Germinal center (tissue), 1 donor: ENCODE measurements around the gene FAIM2.

Experiments
- DNase-seq: peaks from one replicate; pipeline ENCODE4 v3.0.0; 2012; ENCODE audit warnings: mixed read lengths, low spot score

The FAIM2 gene

DNA sequence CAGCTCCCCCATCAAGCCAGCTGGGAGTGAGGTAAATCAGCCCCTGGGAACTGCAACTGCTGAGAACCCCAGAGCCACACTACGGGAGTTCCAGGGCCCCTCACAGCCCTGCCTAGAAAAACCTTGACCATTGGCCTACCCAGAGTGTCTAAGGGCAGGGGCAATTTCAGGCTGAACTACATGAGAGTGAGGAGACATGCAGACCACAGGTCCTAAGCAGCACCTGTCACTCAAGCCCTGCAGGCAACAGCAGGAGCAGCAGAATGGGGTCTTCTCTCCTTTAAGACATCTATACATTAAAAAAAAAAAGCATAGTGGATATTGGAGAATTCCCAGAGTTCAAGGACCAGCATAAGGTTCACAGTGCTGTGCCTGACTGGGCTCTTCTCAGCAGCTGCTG lies 80.3 kb downstream of the FAIM2 start:
- no peak for DNase-seq

DNA sequence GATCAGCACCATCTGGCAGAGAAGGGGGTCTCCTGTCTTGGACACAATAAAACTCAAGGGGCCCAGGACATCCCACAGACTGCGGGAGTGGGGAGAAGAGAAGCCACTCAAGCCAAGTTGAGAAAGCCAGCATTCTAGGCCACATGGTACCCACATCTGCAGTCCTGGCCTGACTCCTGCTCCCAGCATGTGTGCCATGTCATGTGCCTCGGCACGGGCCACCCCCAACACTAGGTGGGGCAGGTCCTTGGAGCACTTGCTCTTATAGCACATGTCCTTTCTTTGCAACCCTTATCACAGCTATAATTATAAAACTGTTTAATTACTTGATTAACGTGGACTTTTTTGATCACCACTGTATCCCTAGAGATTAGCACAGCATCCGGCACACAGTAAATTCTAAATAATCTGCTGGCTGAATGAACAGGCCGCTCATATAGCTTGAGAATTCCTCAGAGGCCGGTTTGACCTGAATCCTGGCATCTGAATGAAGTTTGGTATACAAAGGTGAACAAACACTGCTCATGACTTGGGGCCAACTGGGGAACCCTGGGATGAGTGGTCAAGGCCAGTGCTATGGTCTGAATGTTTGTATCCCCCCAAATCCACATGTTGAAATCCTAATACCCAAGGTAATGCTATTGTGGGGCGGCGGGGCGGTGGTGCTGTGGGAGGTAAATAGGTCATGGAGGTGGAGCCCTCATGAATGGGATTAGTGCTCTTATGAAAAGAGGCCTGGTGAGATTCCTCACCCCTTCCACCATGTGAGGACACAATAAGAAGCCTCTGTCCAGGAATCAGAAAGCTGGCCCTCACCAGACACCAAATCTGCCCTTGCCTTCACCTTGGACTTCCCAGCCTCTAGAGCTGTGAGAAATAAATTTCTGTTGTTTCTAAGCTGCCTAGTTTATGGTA lies 82.1 kb downstream of the FAIM2 start:
- no peak for DNase-seq

DNA sequence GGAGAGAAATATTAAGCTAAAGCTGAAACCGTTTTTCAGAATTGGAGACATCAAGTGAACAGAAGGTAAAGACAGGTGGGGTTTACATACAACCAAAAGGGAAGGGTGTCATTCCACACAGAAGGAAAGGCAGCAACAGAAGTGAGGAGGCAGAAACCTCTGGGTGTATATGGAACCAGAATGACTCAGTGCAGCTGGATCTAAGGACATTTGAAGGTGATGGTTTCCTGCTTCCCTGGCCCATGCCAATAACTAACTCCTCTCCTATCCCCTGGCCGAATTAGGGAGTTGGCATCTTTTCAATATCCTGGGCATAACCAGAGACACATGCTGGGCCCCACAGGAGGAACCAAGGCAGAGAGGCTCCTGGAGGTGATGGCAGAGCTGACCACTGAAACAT lies 83.9 kb downstream of the FAIM2 start:
- DNase-seq = no peak

DNA sequence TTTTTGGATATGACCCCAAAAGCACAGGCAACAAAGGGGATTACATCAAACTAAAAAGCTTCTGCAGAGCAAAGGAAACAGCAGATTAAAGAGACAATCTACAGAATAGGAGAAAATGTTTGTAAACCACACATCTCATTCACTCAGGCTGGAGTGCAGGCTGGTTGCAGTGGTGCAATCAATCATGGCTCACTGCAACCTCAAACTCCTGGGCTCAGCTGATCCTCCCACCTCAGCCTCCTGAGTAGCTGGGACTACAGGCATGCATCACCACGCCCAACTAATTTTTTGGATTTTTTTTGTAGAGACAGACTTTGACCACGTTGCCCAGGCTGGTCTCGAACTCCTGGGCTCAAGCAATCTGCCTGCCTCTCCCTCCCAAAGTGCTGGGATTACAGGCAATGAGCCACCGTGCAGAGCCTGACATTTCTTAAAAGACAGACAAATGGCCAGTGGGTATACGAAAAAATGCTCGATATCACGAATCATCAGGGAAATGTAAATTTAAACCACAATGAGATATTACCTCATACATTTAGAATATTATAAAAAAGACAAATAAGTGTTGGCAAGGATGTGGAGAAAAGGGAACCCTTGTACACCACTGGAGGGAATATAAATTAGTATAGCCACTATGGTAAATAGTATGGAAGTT lies 85.3 kb downstream of the FAIM2 start:
- no peak for DNase-seq
